Fibroblast of skin of right biceps (primary cell): ENCODE results near the gene SOX1.
A peak's percentile ranks its signal among the peaks of the same experiment; 100 is the strongest.

Experiments
- DNase-seq: peaks from one replicate; pipeline ENCODE4 v3.0.0-alpha.2; 2013

SOX1 gene

GRCh38 chr13:112067116-112067741 is at the start of gene SOX1:
Gene SOX1 (plus strand): TSS chr13:112067149. CDS start chr13:112067659, 510 bp downstream.
- peak; percentile 12 for DNase-seq

GRCh38 chr13:112024577-112024976 is 42.4 kb upstream of the SOX1 start:
- DNase-seq = no peak

GRCh38 chr13:112027250-112027649 is 39.7 kb upstream of the SOX1 start:
- DNase-seq = no peak

GRCh38 chr13:112028481-112028880 is 38.5 kb upstream of the SOX1 start:
- DNase-seq = no peak

GRCh38 chr13:112029143-112029542 is 37.8 kb upstream of the SOX1 start:
- no peak for DNase-seq

- DNase-seq = no peak
Observed at GRCh38 chr13:112032186-112032993, 34.6 kb upstream of the SOX1 start.

GRCh38 chr13:112034231-112034630 is 32.7 kb upstream of the SOX1 start:
- DNase-seq = no peak

- no peak for DNase-seq
Observed at GRCh38 chr13:112034846-112035245, 32.1 kb upstream of the SOX1 start.

- DNase-seq = no peak
Observed at GRCh38 chr13:112042496-112042895, 24.5 kb upstream of the SOX1 start.

GRCh38 chr13:112052213-112052612 is 14.7 kb upstream of the SOX1 start:
- DNase-seq = no peak

GRCh38 chr13:112053167-112053743 is 13.7 kb upstream of the SOX1 start:
- no peak for DNase-seq

- DNase-seq = no peak
Observed at GRCh38 chr13:112053744-112054615, 13.0 kb upstream of the SOX1 start.

- no peak for DNase-seq
Observed at GRCh38 chr13:112054616-112055015, 12.3 kb upstream of the SOX1 start.

GRCh38 chr13:112055036-112055914 is 11.7 kb upstream of the SOX1 start:
- DNase-seq = no peak

- no peak for DNase-seq
Observed at GRCh38 chr13:112055915-112056269, 11.1 kb upstream of the SOX1 start.

GRCh38 chr13:112056284-112056727 is 10.6 kb upstream of the SOX1 start:
- DNase-seq = no peak

GRCh38 chr13:112056739-112057438 is 10.1 kb upstream of the SOX1 start:
- DNase-seq = no peak

GRCh38 chr13:112057439-112057735 is 9.6 kb upstream of the SOX1 start:
- DNase-seq = no peak

GRCh38 chr13:112057736-112058518 is 9.0 kb upstream of the SOX1 start:
- DNase-seq = no peak

- no peak for DNase-seq
Observed at GRCh38 chr13:112058519-112058873, 8.5 kb upstream of the SOX1 start.

GRCh38 chr13:112058941-112059340 is 8.0 kb upstream of the SOX1 start:
- DNase-seq = no peak
